Right atrium auricular region (tissue), 2 donors: ENCODE results near the gene LRRC56. TPM values are rescaled to one million over a fixed set of nuclear protein-coding genes. Genes with fewer than 3 reads are reported as not detected.

Source experiments
- DNase-seq: peaks from one replicate; pipeline ENCODE4 v3.0.0-alpha.2; 2019; ENCODE audit warnings: low spot score
- H3K27ac ChIP-seq, 2 donors: fragments of 200-600 bp; sonication (generic); 1 replicate in 1 of 2; 2 replicates in 1 of 2; pipeline ENCODE4 v1.5.1; 2016 to 2019
- H3K27me3 ChIP-seq, 2 donors: fragments of 200-600 bp; sonication (generic); one replicate each; pipeline versions ENCODE4 v1.5.1 to v1.6.0; 2017 to 2019
- H3K36me3 ChIP-seq: fragments of 200-600 bp; sonication (generic); one replicate; pipeline ENCODE4 v1.5.1; 2016
- H3K4me1 ChIP-seq, 2 donors: fragments of 200-600 bp; sonication (generic); one replicate each; pipeline versions ENCODE4 v1.5.1 to v1.6.0; 2017 to 2019
- H3K4me3 ChIP-seq, 2 donors: fragments of 200-600 bp; sonication (generic); 1 replicate in 1 of 2; 2 replicates in 1 of 2; pipeline ENCODE4 v1.5.1; 2017 to 2019; ENCODE audit warnings: mild to moderate bottlenecking in 1 of 2, moderate library complexity in 1 of 2
- H3K9me3 ChIP-seq, 2 donors: fragments of 200-600 bp; sonication (generic); one replicate each; pipeline ENCODE4 v1.5.1; 2019
- CTCF ChIP-seq, 2 donors: fragments of 200-600 bp; sonication (generic); IDR thresholded peaks; one replicate each; pipeline ENCODE4 v1.5.1; 2019; ENCODE audit warnings: antibody characterized with exemption in 2 of 2
- total RNA-seq, 2 donors: library from RNA; depleted of rRNA; stranded (reverse); fragments of >200 nt; gene quantifications; one replicate each; pipeline ENCODE4 v1.1.0, GENCODE V29; 2016

The LRRC56 gene
- total RNA-seq, 2 donors from 2014 or later, result 0.12 to 0.15 TPM

DNA sequence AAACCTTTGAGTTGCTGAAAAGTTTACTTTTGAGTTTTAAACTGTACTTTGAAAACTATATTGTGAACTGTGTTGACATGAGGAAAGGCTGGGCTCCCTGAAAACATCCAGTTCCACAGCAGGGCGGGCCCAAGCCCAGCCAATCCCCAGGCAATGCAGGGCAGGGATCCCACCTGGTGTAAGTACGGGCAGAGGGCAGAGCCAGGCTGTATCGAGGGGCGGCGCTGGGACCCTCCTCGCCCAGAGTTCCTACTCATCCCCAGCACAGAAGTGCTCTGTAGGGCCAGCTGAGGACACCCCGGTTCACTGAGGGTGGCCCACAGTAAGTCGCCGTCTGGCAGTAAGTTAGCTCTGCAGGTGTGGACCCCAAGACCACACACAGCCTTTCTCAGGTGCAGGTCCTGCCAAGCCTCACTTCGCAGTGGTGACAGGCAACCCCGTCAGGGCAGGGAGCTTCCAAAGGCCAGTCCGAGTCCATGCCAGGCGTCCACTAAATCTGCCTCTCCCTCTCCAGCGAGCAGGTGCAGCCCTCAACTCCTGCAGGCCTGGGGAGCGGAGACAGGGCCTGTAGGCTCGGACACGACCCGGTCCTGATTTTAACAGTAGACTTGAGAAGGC lies 29.8 kb downstream of the LRRC56 start:
- DNase-seq, result no peak
- no peak for TF ChIP-seq CTCF (IDR thresholded peaks at IDR 0.05)
- Histone ChIP-seq H3K9me3 (no peaks in the 10 kb centered on the region), H3K4me1 (peaks cover 0 to 24% of the 10 kb centered on the region in 2 donors), H3K36me3 (no peaks in the 10 kb centered on the region), H3K27me3 (no peaks in the 10 kb centered on the region), H3K4me3 (peak overlapping the region in 1 of 2 donors; percentile 74), H3K27ac (peak overlapping the region in 1 of 2 donors; percentile 93)

GRCh38 chr11:567629-568292 lies 30.4 kb downstream of the LRRC56 start:
- Histone ChIP-seq H3K9me3 (no peaks in the 10 kb centered on the region), H3K4me3 (peak overlapping the region; percentile 42 to 74), H3K27me3 (no peaks in the 10 kb centered on the region), H3K36me3 (no peaks in the 10 kb centered on the region), H3K27ac (peak overlapping the region; percentile 93 to 94), H3K4me1 (peaks cover 0 to 24% of the 10 kb centered on the region in 2 donors)
- DNase-seq, result no peak
- TF ChIP-seq CTCF (IDR thresholded peaks at IDR 0.05), result no peak

GRCh38 chr11:568306-569157 lies 31.2 kb downstream of the LRRC56 start:
- peak overlapping the region; percentile 60 to 74 for H3K4me3 ChIP-seq
- no peak for TF ChIP-seq CTCF (IDR thresholded peaks at IDR 0.05)
- no peaks in the 10 kb centered on the region for H3K27me3 ChIP-seq
- DNase-seq, result peak; percentile 96
- peak overlapping the region; percentile 93 to 94 for H3K27ac ChIP-seq
- H3K4me1 ChIP-seq, result peaks cover 0 to 24% of the 10 kb centered on the region in 2 donors
- no peaks in the 10 kb centered on the region for H3K9me3 ChIP-seq
- H3K36me3 ChIP-seq, result no peaks in the 10 kb centered on the region

DNA sequence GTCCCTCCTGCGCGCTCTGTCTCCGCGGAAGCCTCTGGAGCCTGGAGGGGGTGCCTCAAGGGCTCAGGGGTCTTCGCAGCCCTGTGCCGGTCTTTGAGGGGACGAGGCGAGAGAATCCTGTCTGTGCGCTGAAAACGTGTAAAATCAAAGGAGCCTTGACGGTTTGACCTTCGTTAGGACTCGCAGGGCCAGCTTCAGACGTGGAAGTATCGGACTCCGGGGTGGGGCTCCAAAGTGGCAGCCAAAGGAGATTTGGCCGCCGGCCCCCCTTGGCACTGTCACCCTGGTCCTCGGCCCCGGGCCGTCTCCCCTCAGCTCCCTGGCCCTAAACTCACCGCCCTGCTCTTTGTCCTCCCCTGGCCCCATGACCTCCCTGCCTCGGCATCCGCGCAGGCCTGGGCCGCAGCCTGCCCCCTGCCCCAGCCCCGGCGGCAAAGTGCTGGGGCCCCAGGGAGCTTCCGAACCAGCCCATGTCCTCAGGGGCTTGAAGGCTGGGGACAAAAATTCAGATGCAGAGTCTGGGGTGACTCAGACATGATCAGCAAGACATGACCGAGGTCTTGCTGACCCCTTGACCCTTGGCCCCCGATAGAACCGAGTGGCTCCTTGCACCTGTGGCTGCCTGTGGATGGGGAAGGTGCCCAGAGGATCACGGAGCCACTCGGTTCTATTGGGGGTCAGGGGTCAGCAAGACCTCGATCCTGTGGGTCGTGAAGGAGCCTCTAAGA lies 32.0 kb downstream of the LRRC56 start:
- TF ChIP-seq CTCF (IDR thresholded peaks at IDR 0.05), result no peak
- peak; percentile 67 for DNase-seq

DNA sequence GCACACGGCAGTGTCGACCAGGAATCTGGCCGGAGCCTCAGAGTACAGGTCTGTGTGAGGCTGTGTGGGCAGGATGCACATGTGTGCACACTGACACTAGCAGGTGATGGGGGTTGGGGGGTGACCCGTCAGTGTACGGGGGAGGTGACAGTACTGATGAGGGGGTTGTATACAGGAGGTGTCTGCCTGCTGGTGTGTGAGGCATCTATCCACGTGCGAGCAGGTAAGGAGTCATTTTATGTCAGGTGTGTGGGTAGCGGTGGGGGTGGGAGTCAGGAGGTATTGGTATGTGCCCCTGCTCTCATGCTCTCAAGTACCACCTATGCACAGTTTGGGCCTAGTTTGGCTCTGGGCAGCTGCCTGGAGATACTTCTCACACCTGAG lies 34.5 kb downstream of the LRRC56 start:
- TF ChIP-seq CTCF (IDR thresholded peaks at IDR 0.05), result no peak

More for the DNA sequence above, 32.0 kb downstream of the LRRC56 start:
- Histone ChIP-seq H3K36me3 (no peaks in the 10 kb centered on the region), H3K9me3 (no peaks in the 10 kb centered on the region), H3K4me1 (peaks cover 0 to 26% of the 10 kb centered on the region in 2 donors), H3K27me3 (no peaks in the 10 kb centered on the region), H3K4me3 (peak overlapping the region; percentile 60 to 74), H3K27ac (peak overlapping the region; percentile 93 to 94)

More for the DNA sequence above, 34.5 kb downstream of the LRRC56 start:
- DNase-seq, result no peak
- H3K36me3 ChIP-seq, result no peaks in the 10 kb centered on the region
- peaks cover 0 to 38% of the 10 kb centered on the region in 2 donors for H3K4me1 ChIP-seq
- no peaks in the 10 kb centered on the region for H3K27me3 ChIP-seq
- no peak overlapping the region for H3K4me3 ChIP-seq
- H3K27ac ChIP-seq, result no peak overlapping the region
- H3K9me3 ChIP-seq, result no peaks in the 10 kb centered on the region
